ENCODE measurements around the gene ZDHHC20.

The ZDHHC20 gene

GRCh38 chr13:21362741-21363140, 96.4 kb downstream of the ZDHHC20 start:
- DNase-seq (ENCODE audit: low read depth in 2 of 2, low spot score in 1 of 2), result no peak

- DNase-seq (ENCODE audit: low read depth in 2 of 2, low spot score in 1 of 2), result no peak
Observed at GRCh38 chr13:21361706-21362105, 97.4 kb downstream of the ZDHHC20 start.

- no peak for DNase-seq (ENCODE audit: low read depth in 2 of 2, low spot score in 1 of 2)
Observed at GRCh38 chr13:21361123-21361522, 98.0 kb downstream of the ZDHHC20 start.

- DNase-seq (ENCODE audit: low read depth in 2 of 2, low spot score in 1 of 2), result no peak
Observed at GRCh38 chr13:21360463-21360862, 98.6 kb downstream of the ZDHHC20 start.

- no peak for DNase-seq (ENCODE audit: low read depth in 2 of 2, low spot score in 1 of 2)
Observed at GRCh38 chr13:21359855-21360254, 99.2 kb downstream of the ZDHHC20 start.

- DNase-seq (ENCODE audit: low read depth in 2 of 2, low spot score in 1 of 2), result no peak
Observed at GRCh38 chr13:21355304-21355703, 103.8 kb downstream of the ZDHHC20 start.

- DNase-seq (ENCODE audit: low read depth in 2 of 2, low spot score in 1 of 2), result no peak
Observed at GRCh38 chr13:21354721-21355120, 104.4 kb downstream of the ZDHHC20 start.

- DNase-seq (ENCODE audit: low read depth in 2 of 2, low spot score in 1 of 2), result no peak
Observed at GRCh38 chr13:21348488-21349120, 110.5 kb downstream of the ZDHHC20 start.

GRCh38 chr13:21347753-21348318, 111.3 kb downstream of the ZDHHC20 start:
- DNase-seq (ENCODE audit: low read depth in 2 of 2, low spot score in 1 of 2), result no peak

- DNase-seq (ENCODE audit: low read depth in 2 of 2, low spot score in 1 of 2), result no peak
Observed at GRCh38 chr13:21344662-21345176, 114.4 kb downstream of the ZDHHC20 start.

GRCh38 chr13:21343659-21344058, 115.4 kb downstream of the ZDHHC20 start:
- no peak for DNase-seq (ENCODE audit: low read depth in 2 of 2, low spot score in 1 of 2)

- DNase-seq (ENCODE audit: low read depth in 2 of 2, low spot score in 1 of 2), result no peak
Observed at GRCh38 chr13:21342699-21343442, 116.2 kb downstream of the ZDHHC20 start.

GRCh38 chr13:21341637-21342422, 117.3 kb downstream of the ZDHHC20 start:
- DNase-seq (ENCODE audit: low read depth in 2 of 2, low spot score in 1 of 2), result no peak

GRCh38 chr13:21338639-21339278, 120.3 kb downstream of the ZDHHC20 start:
- no peak for DNase-seq (ENCODE audit: low read depth in 2 of 2, low spot score in 1 of 2)

GRCh38 chr13:21338156-21338555, 120.9 kb downstream of the ZDHHC20 start:
- no peak for DNase-seq (ENCODE audit: low read depth in 2 of 2, low spot score in 1 of 2)

- no peak for DNase-seq (ENCODE audit: low read depth in 2 of 2, low spot score in 1 of 2)
Observed at GRCh38 chr13:21336609-21337349, 122.3 kb downstream of the ZDHHC20 start.

GRCh38 chr13:21333186-21333585, 125.9 kb downstream of the ZDHHC20 start:
- no peak for DNase-seq (ENCODE audit: low read depth in 2 of 2, low spot score in 1 of 2)

- no peak for DNase-seq (ENCODE audit: low read depth in 2 of 2, low spot score in 1 of 2)
Observed at GRCh38 chr13:21330126-21330861, 128.8 kb downstream of the ZDHHC20 start.

- no peak for DNase-seq (ENCODE audit: low read depth in 2 of 2, low spot score in 1 of 2)
Observed at GRCh38 chr13:21328836-21329477, 130.1 kb downstream of the ZDHHC20 start.

All from stimulated activated CD8-positive, alpha-beta memory T cell treated with anti-CD3 and anti-CD28 coated beads, Interleukin-4, amount 100 ng/mL, for 1 hour (primary cell).